GM19372 (cell line): ENCODE measurements around the gene CELA3A.

ENCODE experiments used
- ATAC-seq: cut with Tn5 transposase; IDR thresholded peaks from one replicate; pipeline ENCODE4 v1.9.1; 2021; ENCODE audit warnings: mild to moderate bottlenecking, low read depth, moderate library complexity; ENCODE audit not compliant: unreplicated experiment

Gene CELA3A

DNA sequence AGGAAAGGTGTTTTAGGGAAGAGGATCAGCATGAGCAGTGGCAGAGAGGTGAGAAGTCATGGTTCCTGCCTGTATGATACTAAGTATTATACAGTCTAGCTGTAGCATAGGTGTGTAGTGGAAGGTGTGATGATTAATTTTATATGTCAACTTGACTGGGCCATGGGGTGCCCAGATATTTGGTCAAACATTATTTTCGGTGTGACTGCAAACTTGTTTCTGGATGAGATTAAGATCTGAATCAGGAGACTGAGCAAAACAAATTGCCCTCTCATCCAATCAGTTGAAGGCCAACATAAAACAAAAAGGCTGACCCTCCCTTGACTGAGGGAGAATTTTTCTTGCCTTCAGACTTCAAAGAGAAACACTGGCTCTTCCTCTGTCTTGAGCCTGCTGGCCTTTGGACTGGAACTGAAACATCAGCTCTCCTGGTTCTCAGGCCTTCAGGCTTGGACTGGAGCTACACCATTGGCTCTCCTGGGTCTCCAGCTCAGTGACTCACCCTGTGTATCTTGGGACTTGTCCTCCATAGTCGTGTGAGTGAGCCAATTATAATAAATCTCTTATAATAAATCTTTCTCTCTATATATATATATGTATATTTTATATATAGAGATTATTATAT, 44.3 kb downstream of the CELA3A start:
- no peak for ATAC-seq

DNA sequence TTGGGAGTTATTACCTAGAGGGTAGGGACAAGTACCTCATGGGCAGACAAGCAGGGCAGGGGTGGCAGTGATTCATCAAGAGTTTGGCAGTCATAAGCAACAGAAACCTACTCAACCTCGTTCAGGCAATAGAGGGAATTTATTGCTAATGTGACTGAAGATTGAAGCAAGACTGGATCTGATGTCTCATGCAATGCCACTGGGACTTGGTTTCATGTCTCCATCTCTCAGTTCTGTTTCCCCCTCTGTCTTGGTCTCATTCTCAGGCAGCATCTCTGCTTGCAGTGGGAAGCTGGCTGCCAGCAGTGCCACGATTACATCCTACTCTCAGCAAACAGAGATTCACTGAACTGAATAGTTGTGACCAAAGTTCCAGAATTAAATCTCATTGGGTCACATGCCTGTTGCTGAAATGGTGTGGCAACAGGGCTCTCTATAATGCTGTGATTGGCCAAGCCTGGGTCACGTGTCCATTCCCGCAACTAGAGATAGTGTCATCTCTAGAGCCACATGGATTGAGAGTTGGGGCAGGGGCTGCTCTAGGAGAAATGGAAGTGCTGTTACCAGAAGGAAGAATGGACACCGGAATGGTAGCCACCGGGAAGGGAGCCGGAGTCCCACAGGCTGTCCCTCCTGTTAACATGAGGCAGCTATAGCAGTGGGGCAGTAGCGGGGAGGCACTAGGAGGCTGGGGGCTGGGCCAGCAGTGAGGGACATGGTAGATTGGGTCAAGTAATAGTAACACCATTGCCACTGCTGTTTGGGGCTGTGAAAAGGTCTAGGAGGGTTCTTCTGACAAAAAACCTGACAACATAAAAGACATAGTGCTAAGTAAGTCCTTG, 47.1 kb downstream of the CELA3A start:
- ATAC-seq, result no peak

DNA sequence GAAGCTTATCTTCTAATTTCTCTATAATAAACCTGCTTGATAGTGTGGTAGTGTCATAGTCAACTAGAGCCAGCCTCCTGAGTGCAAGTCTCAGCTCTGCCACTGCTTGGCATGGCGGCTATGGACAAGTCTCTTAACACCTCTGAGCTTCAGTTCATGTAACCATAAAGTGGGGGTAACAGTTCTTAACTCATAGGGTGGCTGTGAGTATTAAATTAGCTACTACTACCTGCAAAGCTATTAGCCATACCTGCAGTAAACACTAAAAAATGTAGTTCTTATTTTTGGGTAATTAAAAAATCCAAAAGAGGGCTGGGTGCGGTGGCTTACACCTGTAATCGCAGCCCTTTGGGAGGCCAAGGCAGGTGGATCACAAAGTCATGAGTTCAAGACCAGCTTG, 48.9 kb downstream of the CELA3A start:
- ATAC-seq, result no peak

DNA sequence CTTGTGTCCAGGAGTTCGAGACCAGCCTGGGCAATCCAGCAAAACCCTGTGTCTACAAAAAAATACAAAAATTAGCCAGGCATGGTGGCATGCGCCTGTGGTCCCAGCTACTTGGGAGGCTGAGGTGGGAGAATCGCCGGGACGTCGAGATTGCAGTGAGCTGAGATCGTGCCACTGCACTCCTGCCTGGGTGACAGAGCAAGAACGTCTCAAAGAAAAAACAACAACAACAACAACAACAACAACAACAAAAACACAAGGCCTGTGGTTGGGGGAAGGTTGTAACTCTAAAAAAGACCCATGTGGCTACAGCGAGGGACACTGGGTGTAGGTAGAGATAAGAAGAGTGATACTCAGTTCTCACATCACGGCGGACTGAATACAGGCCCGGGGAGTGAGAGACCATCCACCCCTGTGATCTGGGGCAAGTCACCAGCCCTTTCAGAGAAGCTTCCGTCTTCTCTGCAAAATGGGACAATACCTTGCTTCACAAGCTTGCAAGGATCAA, 50.2 kb downstream of the CELA3A start:
- no peak for ATAC-seq

DNA sequence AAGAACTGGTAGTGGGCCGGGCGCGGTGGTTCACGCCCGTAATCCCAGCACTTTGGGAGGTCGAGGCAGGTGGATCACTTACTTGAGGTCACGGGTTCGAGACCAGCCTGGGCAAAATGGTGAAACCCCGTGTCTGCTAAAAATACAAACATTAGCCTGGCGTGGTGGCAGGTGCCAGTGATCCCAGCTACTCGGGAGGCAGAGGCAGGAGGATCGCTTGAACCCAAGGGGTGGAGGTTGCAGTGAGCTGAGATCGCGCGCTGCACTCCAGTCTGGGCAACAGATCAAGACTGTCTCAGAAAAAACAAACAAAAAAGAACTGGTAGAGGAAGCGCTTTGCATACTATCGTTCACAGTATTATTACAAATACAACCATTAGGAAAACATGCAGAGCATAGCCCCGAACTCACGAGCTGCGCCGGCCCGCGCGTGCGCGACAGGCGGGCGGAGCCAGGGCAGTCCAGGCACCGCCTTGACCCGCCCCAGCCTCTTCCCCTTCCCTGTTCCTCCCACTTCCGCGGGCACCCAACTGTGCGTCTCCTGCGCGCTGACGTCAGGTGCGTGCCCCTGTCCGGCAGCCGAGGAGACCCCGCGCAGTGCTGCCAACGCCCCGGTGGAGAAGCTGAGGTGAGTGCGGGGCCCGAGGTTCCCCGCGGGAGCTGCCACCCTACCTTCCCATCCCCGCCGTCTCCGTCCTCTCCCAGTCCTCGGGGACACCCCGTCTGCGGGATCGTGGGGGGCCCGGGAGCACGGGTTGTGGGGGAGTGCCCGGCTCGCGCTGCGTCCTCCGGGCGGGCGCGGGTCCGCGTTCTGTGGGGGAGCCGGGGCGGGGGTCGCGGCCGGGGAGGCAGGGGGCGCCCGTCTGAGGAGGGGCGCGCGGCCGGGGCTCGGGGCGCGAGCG, 50.9 kb downstream of the CELA3A start, which contains the start of gene CDC42:
Gene CDC42, plus strand, starts transcription at position 595 of the 902 bp plus-strand sequence. CDS start 25,770 bp downstream, outside the sequence.
- ATAC-seq, result peak; percentile 90

DNA sequence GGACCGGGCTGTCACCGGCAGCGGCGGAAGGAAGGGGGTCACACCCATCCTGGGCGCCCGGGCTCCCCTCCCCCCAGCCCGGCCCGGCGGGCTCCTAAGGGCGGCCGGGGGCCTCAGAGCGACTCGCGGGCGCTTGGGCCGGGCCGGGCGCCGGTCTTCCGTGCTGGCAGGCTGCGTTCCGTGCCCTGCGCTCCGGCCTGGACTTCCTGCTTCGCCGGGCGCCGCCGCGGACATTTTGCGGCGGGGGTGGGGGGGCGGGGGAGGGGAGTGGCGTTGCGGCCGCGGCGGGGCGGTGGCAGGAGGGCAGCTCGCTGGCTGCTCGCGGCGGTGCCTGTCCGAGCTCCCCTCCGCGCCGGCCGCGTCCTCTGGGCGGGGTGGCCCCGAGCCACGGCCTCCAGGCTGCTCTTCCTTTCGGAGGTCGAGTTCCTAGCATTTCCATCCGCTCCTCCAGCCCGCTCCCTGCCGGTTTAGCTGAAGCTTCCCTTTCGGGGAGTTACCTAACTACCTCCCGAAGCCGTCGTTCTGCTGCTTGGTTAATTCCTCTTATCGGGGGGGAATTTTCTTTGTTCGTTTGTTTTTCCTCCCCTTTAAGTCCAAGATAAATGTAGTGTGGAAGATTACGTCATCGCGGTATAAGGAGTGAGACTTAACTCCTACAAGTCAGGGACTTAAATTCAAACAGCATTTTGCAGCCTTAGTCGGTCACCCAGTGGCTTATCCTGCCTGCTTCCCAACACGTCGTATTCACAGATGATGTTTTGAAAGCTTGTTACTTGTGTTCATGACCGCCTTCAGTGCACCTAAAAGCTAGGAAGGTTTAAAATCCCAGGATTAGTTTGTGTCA, 51.8 kb downstream of the CELA3A start:
- ATAC-seq, result peak; percentile 39

DNA sequence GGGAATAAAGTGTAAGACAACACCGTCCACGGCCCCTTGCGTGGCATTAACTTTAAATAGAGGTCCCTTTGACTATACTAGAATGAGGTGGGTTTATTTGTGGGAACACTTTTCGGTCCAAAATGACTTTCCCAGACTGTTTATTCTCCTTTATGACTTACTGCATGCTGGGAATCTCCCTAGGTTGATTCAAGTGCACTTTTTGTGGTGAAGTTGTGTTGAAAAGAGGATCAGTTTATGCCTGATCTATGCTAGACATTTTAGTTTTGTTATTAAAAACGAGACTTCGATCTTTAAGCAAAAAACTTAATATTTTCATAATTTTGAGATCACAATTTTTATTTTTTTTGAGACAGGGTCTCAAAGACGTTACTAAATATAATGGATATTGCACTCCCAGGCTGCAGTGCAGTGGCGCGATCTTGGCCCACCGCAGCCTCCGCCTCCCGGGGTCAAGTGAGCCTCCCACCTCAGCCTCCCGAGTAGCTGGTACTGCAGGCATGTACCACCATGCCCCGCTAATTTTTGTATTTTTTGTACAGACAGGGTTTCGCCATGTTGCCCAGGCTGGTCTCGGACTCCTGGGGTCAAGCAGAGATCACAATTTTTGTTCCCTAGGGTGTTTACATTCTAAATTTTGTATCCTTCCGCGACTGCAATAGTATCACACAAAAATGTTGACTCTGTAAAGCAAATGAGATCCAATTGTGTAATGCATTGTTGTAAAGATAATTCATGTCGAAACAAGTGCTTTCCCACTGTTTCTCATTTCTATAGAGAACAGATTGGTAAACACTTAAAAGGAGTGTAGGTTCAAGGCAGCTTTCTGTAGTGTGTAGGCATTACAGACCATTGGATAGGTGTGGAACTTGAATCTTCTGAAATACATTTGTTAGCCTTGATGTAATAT, 52.7 kb downstream of the CELA3A start:
- ATAC-seq, result no peak

DNA sequence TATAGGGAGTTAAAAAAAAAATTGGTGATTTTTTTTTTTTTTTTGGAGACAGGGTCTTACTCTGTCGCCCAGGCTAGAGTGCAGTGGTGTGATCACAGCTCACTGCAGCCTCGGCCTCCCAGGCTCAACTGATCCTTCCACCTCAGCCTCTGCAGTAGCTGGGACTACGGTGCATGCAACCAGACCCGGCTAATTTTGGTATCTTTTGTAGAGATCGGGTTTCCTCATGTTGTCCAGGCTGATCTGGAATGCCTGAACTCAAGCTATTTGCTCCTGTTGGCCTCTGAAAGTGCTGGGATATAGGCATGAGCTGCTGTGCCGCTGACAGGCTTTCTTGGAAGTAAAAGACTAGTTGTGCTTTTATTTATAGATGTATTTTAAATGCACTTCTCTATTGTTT, 54.0 kb downstream of the CELA3A start:
- ATAC-seq, result no peak

DNA sequence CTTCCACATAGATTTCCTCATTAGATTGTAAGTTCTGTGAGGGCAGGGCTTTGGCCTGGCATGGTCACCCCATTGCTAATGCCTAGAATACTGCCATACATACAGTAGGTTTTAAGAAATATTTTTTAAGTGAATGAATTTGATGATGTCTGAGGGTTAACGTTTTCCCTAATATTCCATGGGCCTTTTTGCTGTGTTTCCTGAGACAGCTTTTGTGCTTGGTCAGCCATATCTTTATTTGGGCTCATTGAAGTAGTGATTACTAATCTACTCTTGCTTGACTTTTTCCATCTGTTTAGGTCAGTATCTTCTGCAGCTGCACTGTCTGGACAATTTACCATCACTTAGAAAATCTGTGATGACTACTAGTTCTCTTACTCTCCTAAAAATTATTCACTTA, 54.6 kb downstream of the CELA3A start:
- no peak for ATAC-seq

DNA sequence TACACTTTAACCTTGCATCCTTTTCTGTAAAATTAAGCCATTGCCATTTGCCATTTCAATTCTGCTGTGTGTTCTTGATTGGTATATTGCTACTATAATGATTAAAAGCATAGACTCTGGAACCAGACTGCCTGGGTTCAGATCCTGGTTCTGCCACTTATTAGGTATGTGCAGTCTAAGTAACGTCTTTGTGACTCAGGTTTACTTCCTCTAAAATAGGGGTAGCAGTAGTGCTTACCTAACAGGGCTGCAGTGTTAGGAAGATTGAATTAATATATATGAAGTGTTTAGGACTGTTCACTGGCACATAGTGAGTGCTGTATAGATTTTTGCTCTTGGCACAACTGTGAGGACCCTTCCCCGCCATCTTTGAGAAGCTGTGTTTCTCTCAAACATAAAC, 55.5 kb downstream of the CELA3A start:
- no peak for ATAC-seq

DNA sequence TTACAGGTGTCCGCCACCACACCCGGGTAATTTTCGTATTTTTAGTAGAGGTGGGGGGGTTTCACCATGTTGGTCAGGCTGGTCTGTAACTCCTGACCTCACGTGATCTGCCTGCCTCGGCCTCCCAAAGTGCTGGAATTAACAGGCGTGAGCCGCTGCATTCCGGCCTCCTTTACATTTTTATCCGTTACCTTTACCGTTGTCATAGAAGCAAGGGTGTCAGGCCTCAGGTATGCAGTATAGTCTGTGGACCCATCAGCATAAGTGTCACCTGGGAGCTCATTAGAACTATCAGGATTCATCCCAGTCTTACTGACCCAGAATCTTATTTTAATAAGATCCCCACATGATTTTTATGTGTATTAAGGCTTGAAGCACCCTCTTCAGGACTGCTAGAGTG, 56.4 kb downstream of the CELA3A start:
- no peak for ATAC-seq
